Mammary epithelial cell (primary cell): Measurements from ENCODE around the gene RASSF1.

Experiments used
- EZH2 ChIP-seq: IDR thresholded peaks from 2 replicates; pipeline ENCODE4 v1.6.1; 2012; ENCODE audit warnings: low read length, inconsistent platforms, borderline replicate concordance
- TF ChIP-seq, protein P1 (sequence below), 2 donors: IDR thresholded peaks in 1 of 2; conservative IDR thresholded peaks in 1 of 2; 2 replicates each; pipeline ENCODE4 v1.5.1; 2011 to 2012; ENCODE audit warnings: inconsistent platforms in 2 of 2, low read length in 2 of 2, mild to moderate bottlenecking in 2 of 2, control low read depth in 1 of 2, low read depth in 1 of 2; ENCODE audit not compliant: insufficient read depth in 1 of 2; ENCODE audit errors: extremely low read depth in 1 of 2

DNA sequence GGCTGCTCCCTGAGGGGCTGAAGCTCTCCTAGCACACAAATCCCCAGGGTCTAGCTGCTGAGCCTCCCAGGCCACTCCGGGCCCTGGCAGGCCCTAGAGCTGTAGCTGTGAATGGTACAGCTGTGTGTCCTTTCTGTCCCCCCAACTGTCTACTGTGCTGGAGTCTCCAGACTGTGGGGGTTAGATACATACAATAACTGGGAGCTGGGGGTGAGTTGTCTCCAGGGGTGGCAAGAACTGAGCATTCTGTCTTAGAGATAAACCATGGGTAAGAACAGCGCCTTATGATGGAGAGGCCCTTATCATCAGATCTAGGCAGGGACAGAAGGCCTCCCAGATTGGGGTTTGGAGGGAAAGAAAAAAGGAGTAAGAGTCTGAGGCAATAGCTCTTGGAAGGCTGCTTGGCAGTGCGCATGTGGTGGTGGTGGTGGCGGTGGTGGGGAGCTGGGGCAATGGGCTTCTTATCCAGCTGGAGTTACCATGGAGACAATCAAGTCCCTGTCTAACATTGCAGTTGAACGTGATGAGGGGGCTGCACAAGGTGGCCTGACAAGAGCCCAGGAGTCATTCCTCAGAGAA is 13.6 kb upstream of the RASSF1 start:
- no peak for TF ChIP-seq EZH2
- TF ChIP-seq, protein P1, sequence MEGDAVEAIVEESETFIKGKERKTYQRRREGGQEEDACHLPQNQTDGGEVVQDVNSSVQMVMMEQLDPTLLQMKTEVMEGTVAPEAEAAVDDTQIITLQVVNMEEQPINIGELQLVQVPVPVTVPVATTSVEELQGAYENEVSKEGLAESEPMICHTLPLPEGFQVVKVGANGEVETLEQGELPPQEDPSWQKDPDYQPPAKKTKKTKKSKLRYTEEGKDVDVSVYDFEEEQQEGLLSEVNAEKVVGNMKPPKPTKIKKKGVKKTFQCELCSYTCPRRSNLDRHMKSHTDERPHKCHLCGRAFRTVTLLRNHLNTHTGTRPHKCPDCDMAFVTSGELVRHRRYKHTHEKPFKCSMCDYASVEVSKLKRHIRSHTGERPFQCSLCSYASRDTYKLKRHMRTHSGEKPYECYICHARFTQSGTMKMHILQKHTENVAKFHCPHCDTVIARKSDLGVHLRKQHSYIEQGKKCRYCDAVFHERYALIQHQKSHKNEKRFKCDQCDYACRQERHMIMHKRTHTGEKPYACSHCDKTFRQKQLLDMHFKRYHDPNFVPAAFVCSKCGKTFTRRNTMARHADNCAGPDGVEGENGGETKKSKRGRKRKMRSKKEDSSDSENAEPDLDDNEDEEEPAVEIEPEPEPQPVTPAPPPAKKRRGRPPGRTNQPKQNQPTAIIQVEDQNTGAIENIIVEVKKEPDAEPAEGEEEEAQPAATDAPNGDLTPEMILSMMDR (conservative IDR thresholded peaks at IDR 0.05 in 1 of 2, IDR thresholded peaks at IDR 0.05 in 1 of 2; ENCODE audit: extremely low read depth in 1 of 2, insufficient read depth in 1 of 2, low read depth in 1 of 2, low read length in 2 of 2) = no peak
